Right cardiac atrium (tissue), 5 donors: Measurements from ENCODE around the gene SPO11. TPM values are rescaled to one million over a fixed set of nuclear protein-coding genes. Genes with fewer than 3 reads are reported as not detected.

ENCODE experiments used
- ATAC-seq, 2 donors: fragments of 200-7000 bp; cut with Tn5 transposase; one replicate each; pipeline versions ENCODE4 v1.8.0 to v1.9.1; 2020; ENCODE audit warnings: moderate library complexity in 2 of 2, mild to moderate bottlenecking in 1 of 2
- DNase-seq, 3 donors: peaks; one replicate each; pipeline ENCODE4 v3.0.0-alpha.2; 2020
- H3K27ac ChIP-seq: one replicate; pipeline ENCODE4 v1.5.1; 2013; ENCODE audit warnings: mild to moderate bottlenecking, low read length, control low read depth, moderate library complexity
- H3K27me3 ChIP-seq: one replicate; pipeline ENCODE4 v1.6.1; 2013; ENCODE audit not compliant: control insufficient read depth, insufficient read depth
- H3K4me1 ChIP-seq: one replicate; pipeline ENCODE4 v1.6.1; 2013; ENCODE audit warnings: low read length; ENCODE audit not compliant: control insufficient read depth, insufficient read depth
- H3K4me3 ChIP-seq: one replicate; pipeline ENCODE4 v1.5.1; 2013; ENCODE audit warnings: low read length, control low read depth
- H3K9me3 ChIP-seq: one replicate; pipeline ENCODE4 v1.6.1; 2013; ENCODE audit warnings: low read length; ENCODE audit not compliant: control insufficient read depth
- WGBS: extraction: QIAGEN DNeasy Blood & Tissue Kit; methylation state at CpG from one replicate; pipeline ENCODE4 v1.1.7; 2013; 5-methylcytosine and 5-hydroxymethylcytosine counted together
- intact Hi-C, 4 donors: fragments of 100-400 bp; cut with DNase I; formaldehyde crosslinking; loops; one replicate each; pipeline versions ENCODE4 v1.11.0 to v1.14.0; 2022 to 2023
- polyA plus RNA-seq: library from polyadenylated mRNA; stranded (reverse); fragments of 200-250 nt; gene quantifications from one replicate; pipeline ENCODE4 v1.2.3, GENCODE V29; 2013
- total RNA-seq, 4 donors: library from RNA; stranded (reverse); fragmentation: NEBNext Ultra II Directional; extraction: Animal tissue kit (Norgen Biotek cat#: 25700); gene quantifications; one replicate each; pipeline ENCODE4 v1.2.1, GENCODE V29; 2021
- donor health status: healthy with polysubstance abuse.
- donor health status: DM: no; HTN: yes; CAD: no.
- donor health status: DM: no; HTN: no; CAD: no.
- donor health status: DM: no; HTN: yes; CAD: no; lungs with severe emphysema.
- donor health status: DM: yes; HTN: yes; CAD: no.

The SPO11 gene
- total and polyA plus RNA-seq, 5 donors: not detected

DNA sequence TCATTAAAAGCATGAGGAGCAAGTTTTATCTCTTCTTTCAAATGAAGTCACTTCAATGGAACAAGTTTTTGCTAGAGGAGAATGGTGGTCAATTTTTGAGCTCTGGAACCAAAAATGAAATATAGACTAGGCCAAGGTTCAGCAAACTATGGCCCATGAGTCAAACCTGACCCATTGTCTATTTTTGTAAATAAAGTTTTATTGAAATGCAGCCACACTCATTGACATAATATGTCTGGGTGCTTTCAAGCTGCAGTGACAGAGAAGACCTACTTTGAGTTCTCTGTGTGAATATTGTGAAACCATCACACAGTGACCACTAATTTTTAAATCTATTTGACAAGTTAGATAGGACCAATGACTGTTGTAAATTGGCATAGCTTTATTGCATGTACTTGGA, 34.8 kb downstream of the SPO11 start:
- Histone ChIP-seq H3K27me3 (no peaks in the 10 kb centered on the region), H3K4me3 (no peak overlapping the region), H3K27ac (no peak overlapping the region), H3K4me1 (no peaks in the 10 kb centered on the region), H3K9me3 (no peaks in the 10 kb centered on the region)
- ATAC-seq: no peak
- intact Hi-C loops: no loop called here
- no peak for DNase-seq

GRCh38 chr20:57369596-57369995, 40.0 kb downstream of the SPO11 start:
- H3K9me3 ChIP-seq: no peaks in the 10 kb centered on the region
- H3K4me3 ChIP-seq: no peak overlapping the region
- DNase-seq (no peak), ATAC-seq (no peak)
- H3K27ac ChIP-seq: no peak overlapping the region
- H3K27me3 ChIP-seq: no peaks in the 10 kb centered on the region
- no peaks in the 10 kb centered on the region for H3K4me1 ChIP-seq
- 76% methylated on average over 3 of the region's 3 CpGs for WGBS
- intact Hi-C loops: no loop called here

- Histone ChIP-seq H3K9me3 (no peaks in the 10 kb centered on the region), H3K4me3 (no peak overlapping the region), H3K27ac (no peak overlapping the region), H3K4me1 (no peaks in the 10 kb centered on the region), H3K27me3 (no peaks in the 10 kb centered on the region)
- DNase-seq: no peak
- 92% methylated on average over 9 of the region's 9 CpGs for WGBS
- no peak for ATAC-seq
- intact Hi-C loops: loop anchor here in 1 of 4 donors (10.0 kb wide), 1 partner anchor 224 kb away; no protein-coding TSS in a partner anchor
Observed at GRCh38 chr20:57370316-57370715, 40.7 kb downstream of the SPO11 start.

- no peaks in the 10 kb centered on the region for H3K27me3 ChIP-seq
- intact Hi-C loops: loop anchor here in 1 of 4 donors (10.0 kb wide), 1 partner anchor 223 kb away; no protein-coding TSS in a partner anchor
- H3K4me3 ChIP-seq: no peak overlapping the region
- H3K27ac ChIP-seq: no peak overlapping the region
- 90% methylated on average over 4 of the region's 4 CpGs for WGBS
- no peak for ATAC-seq
- DNase-seq: no peak
- no peaks in the 10 kb centered on the region for H3K4me1 ChIP-seq
- H3K9me3 ChIP-seq: no peaks in the 10 kb centered on the region
Observed at GRCh38 chr20:57371363-57371762, 41.8 kb downstream of the SPO11 start.

DNA sequence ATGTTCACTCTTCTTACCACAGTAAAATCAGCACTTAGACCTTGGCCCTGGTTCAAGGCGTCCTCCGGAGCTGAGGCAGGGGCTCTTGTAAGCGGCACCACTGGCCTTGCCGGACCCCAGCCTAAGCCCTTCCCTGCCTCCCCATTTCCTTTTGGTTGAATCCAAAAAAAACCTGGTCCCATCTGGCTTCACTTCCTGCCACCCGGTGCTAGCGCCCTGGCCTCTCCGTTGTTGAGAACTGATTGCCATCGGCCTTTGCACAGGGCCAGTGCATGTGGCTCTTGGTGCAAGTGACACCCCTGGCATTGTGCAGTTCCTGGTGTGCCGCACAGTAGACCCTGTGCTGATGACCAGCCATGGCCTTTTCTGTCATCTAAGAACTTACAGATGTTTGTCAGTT, 42.6 kb downstream of the SPO11 start:
- Histone ChIP-seq H3K27ac (no peak overlapping the region), H3K4me1 (no peaks in the 10 kb centered on the region), H3K4me3 (no peak overlapping the region), H3K27me3 (no peaks in the 10 kb centered on the region), H3K9me3 (no peaks in the 10 kb centered on the region)
- 67% methylated on average over 9 of the region's 9 CpGs for WGBS
- DNase-seq (peak in 1 of 3 donors; percentile 47), ATAC-seq (no peak)
- intact Hi-C loops: loop anchor here in 1 of 4 donors (10.0 kb wide), 1 partner anchor 223 kb away; no protein-coding TSS in a partner anchor

- intact Hi-C loops: loop anchor here in 1 of 4 donors (10.0 kb wide), 1 partner anchor 222 kb away; no protein-coding TSS in a partner anchor
- no peak overlapping the region for H3K4me3 ChIP-seq
- no peaks in the 10 kb centered on the region for H3K9me3 ChIP-seq
- H3K27me3 ChIP-seq: no peaks in the 10 kb centered on the region
- H3K27ac ChIP-seq: no peak overlapping the region
- no peaks in the 10 kb centered on the region for H3K4me1 ChIP-seq
- ATAC-seq (no peak), DNase-seq (peak in 1 of 3 donors; percentile 50)
- WGBS: 85% methylated on average over 25 of the region's 25 CpGs
Observed at GRCh38 chr20:57372581-57373350, 43.2 kb downstream of the SPO11 start.

DNA sequence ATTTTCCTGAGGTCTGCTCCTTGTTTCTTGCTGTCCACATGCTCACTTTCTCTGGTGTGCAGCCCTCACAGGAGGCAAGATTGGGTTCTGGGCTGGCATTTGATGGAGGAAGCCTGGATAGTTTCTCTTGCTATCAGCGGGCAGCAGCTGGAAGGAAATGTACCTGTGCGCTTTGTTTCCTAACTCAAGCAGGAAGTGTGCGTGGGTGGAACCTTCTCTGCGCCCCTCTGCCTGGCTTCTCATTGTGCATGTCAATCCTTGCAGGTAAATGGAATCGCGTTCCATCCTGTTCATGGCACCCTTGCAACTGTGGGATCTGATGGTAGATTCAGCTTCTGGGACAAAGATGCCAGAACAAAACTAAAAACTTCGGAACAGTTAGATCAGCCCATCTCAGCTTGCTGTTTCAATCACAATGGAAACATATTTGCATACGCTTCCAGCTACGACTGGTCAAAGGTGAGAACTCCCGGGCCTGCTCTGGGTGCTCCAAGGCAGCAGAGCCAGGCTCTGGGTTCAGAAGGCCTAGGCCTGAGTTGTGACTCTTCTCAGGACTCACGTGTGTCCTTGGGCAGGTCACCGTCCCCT, 44.8 kb downstream of the SPO11 start:
- Histone ChIP-seq H3K4me1 (no peaks in the 10 kb centered on the region), H3K27me3 (no peaks in the 10 kb centered on the region), H3K27ac (peak overlapping the region; percentile 53), H3K4me3 (no peak overlapping the region), H3K9me3 (no peaks in the 10 kb centered on the region)
- ATAC-seq: peak in 1 of 2 donors; percentile 39
- intact Hi-C loops: loop anchor here in 1 of 4 donors (10.0 kb wide), 1 partner anchor 220 kb away; no protein-coding TSS in a partner anchor
- WGBS: 66% methylated on average over 12 of the region's 12 CpGs
- no peak for DNase-seq

GRCh38 chr20:57374931-57375651, 45.5 kb downstream of the SPO11 start:
- intact Hi-C loops: loop anchor here in 1 of 4 donors (10.0 kb wide), 1 partner anchor 220 kb away; no protein-coding TSS in a partner anchor
- peak overlapping the region; percentile 53 for H3K27ac ChIP-seq
- H3K9me3 ChIP-seq: no peaks in the 10 kb centered on the region
- WGBS: 70% methylated on average over 14 of the region's 14 CpGs
- H3K27me3 ChIP-seq: no peaks in the 10 kb centered on the region
- ATAC-seq: peak; percentile 30 to 68
- H3K4me3 ChIP-seq: no peak overlapping the region
- H3K4me1 ChIP-seq: no peaks in the 10 kb centered on the region
- DNase-seq: peak in 1 of 3 donors; percentile 75

GRCh38 chr20:57375652-57376230, 46.1 kb downstream of the SPO11 start:
- peak; percentile 15 to 36 for ATAC-seq
- intact Hi-C loops: loop anchor here in 1 of 4 donors (10.0 kb wide), 1 partner anchor 219 kb away; no protein-coding TSS in a partner anchor
- H3K4me3 ChIP-seq: no peak overlapping the region

GRCh38 chr20:57377350-57377749, 47.7 kb downstream of the SPO11 start:
- no peak overlapping the region for H3K27ac ChIP-seq
- ATAC-seq (no peak), DNase-seq (no peak)
- no peaks in the 10 kb centered on the region for H3K4me1 ChIP-seq
- H3K27me3 ChIP-seq: no peaks in the 10 kb centered on the region
- H3K4me3 ChIP-seq: no peak overlapping the region
- intact Hi-C loops: loop anchor here in 1 of 4 donors (10.0 kb wide), 1 partner anchor 217 kb away; no protein-coding TSS in a partner anchor
- H3K9me3 ChIP-seq: no peaks in the 10 kb centered on the region
- WGBS: 84% methylated on average over 13 of the region's 13 CpGs

More at GRCh38 chr20:57375652-57376230, 46.1 kb downstream of the SPO11 start:
- H3K9me3 ChIP-seq: no peaks in the 10 kb centered on the region
- peak overlapping the region; percentile 53 for H3K27ac ChIP-seq
- WGBS: 84% methylated on average over 10 of the region's 10 CpGs
- no peak for DNase-seq
- H3K4me1 ChIP-seq: no peaks in the 10 kb centered on the region
- no peaks in the 10 kb centered on the region for H3K27me3 ChIP-seq
